NCI-H82 (cell line): ENCODE measurements around the gene KIAA1217.
A peak's percentile ranks its signal among the peaks of the same experiment; 100 is the strongest.

ENCODE experiments used
- DNase-seq: peaks from one replicate; lab custom pipeline; 2025; lab: John Stamatoyannopoulos, UW

The KIAA1217 gene

GRCh38 chr10:24496906-24497305 lies 288.0 kb downstream of the KIAA1217 start:
- no peak for DNase-seq

- no peak for DNase-seq
These were observed 292.2 kb downstream of the KIAA1217 start for GRCh38 chr10:24501056-24501711.

- no peak for DNase-seq
These were observed 293.1 kb downstream of the KIAA1217 start for GRCh38 chr10:24502006-24502405.

GRCh38 chr10:24502801-24503460 lies 294.0 kb downstream of the KIAA1217 start:
- no peak for DNase-seq

GRCh38 chr10:24503461-24504320 lies 294.8 kb downstream of the KIAA1217 start:
- DNase-seq: peak; percentile 75

- DNase-seq: no peak
These were observed 296.8 kb downstream of the KIAA1217 start for GRCh38 chr10:24505759-24506158.

- peak; percentile 24 for DNase-seq
These were observed 304.2 kb downstream of the KIAA1217 start for GRCh38 chr10:24513155-24513554.

GRCh38 chr10:24515481-24515880 lies 306.5 kb downstream of the KIAA1217 start:
- no peak for DNase-seq

GRCh38 chr10:24518411-24518810 lies 309.5 kb downstream of the KIAA1217 start:
- DNase-seq: no peak

GRCh38 chr10:24518981-24519597 lies 310.2 kb downstream of the KIAA1217 start:
- peak; percentile 78 for DNase-seq

- DNase-seq: peak; percentile 5
These were observed 311.0 kb downstream of the KIAA1217 start for GRCh38 chr10:24519950-24520349.

GRCh38 chr10:24524314-24524713 lies 315.4 kb downstream of the KIAA1217 start:
- DNase-seq: no peak

- DNase-seq: no peak
These were observed 317.2 kb downstream of the KIAA1217 start for GRCh38 chr10:24526085-24526649.

- DNase-seq: no peak
These were observed 320.0 kb downstream of the KIAA1217 start for GRCh38 chr10:24528946-24529345.

GRCh38 chr10:24531439-24531838 lies 322.5 kb downstream of the KIAA1217 start:
- DNase-seq: no peak

GRCh38 chr10:24533981-24534380 lies 325.0 kb downstream of the KIAA1217 start:
- DNase-seq: no peak

- no peak for DNase-seq
These were observed 327.7 kb downstream of the KIAA1217 start for GRCh38 chr10:24536636-24537035.

- no peak for DNase-seq
These were observed 332.4 kb downstream of the KIAA1217 start for GRCh38 chr10:24541239-24541753.

- DNase-seq: no peak
These were observed 333.7 kb downstream of the KIAA1217 start for GRCh38 chr10:24542314-24543270.

GRCh38 chr10:24544776-24545175 lies 335.8 kb downstream of the KIAA1217 start:
- DNase-seq: no peak

GRCh38 chr10:24545585-24545984 lies 336.6 kb downstream of the KIAA1217 start:
- no peak for DNase-seq
